Muscle of leg (tissue), 11 donors: ENCODE measurements around the gene ACSL6. TPM values are rescaled to one million over a fixed set of nuclear protein-coding genes. Genes with fewer than 3 reads are reported as not detected.
"Not testable (repeated sequence)": the region's sequence is repeated elsewhere in the genome, so short reads cannot be mapped to it uniquely, and the experiment has no call there.

Source experiments
- DNase-seq: peaks from one replicate; pipeline ENCODE4 v3.0.0; 2013
- H3K27ac ChIP-seq: one replicate; pipeline ENCODE4 v1.5.1; 2013; ENCODE audit warnings: mild to moderate bottlenecking, low read length, control low read depth
- H3K27me3 ChIP-seq: one replicate; pipeline ENCODE4 v1.6.1; 2013; ENCODE audit warnings: low read length; ENCODE audit not compliant: control insufficient read depth, insufficient read depth
- H3K36me3 ChIP-seq: one replicate; pipeline ENCODE4 v1.6.1; 2013; ENCODE audit warnings: low read length; ENCODE audit not compliant: control insufficient read depth, insufficient read depth
- H3K4me1 ChIP-seq: one replicate; pipeline ENCODE4 v1.6.1; 2013; ENCODE audit warnings: low read length; ENCODE audit not compliant: control insufficient read depth, insufficient read depth
- H3K4me3 ChIP-seq: one replicate; pipeline ENCODE4 v1.5.1; 2013; ENCODE audit warnings: low read length, control low read depth
- H3K9me3 ChIP-seq: replicated peaks from 2 replicates; pipeline ENCODE4 v1.6.1; 2013; ENCODE audit warnings: low read depth, low read length; ENCODE audit not compliant: control insufficient read depth
- WGBS: methylation state at CpG from one replicate; pipeline ENCODE4 v1.1.5; 2013; ENCODE audit warnings: missing lambda C conversion rate; ENCODE audit not compliant: insufficient coverage; 5-methylcytosine and 5-hydroxymethylcytosine counted together
- polyA plus RNA-seq, 8 donors: library from polyadenylated mRNA; unstranded; fragments of 120-200 nt; gene quantifications; one replicate each; pipeline versions ENCODE4 v1.2.1 to v1.2.3, GENCODE V29; 2013; ENCODE audit warnings: inconsistent platforms in 1 of 8, low replicate concordance in 1 of 8; ENCODE audit not compliant: insufficient read length in 8 of 8, insufficient read depth in 1 of 8
- total RNA-seq: library from RNA; stranded (reverse); fragments of 120-200 nt; gene quantifications from one replicate; pipeline ENCODE4 v1.2.4, GENCODE V29; 2013

The ACSL6 gene
- total and polyA plus RNA-seq, 9 donors: 0.25 to 1.1 (median 0.62) TPM

DNA sequence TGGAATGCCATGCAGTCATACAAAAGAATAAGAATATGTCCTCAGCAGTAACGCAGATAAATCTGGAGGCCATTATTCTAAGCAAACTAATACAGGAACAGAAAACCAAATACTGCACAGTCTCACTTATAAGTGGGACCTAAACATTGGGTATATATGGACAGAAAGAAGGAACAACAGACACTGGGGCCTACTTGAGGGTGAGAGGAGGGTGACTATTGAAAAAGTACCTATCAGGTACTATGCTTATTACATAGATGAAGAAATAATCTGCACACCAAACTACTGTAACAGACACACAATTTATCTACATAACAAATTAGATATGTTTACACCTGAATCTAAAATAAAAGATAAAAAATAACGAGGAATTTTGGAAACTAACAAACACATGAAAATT, 104.8 kb downstream of the ACSL6 start:
- WGBS: no CpG with 5 or more reads among the region's 2 CpGs
- H3K4me3 ChIP-seq: no peak overlapping the region
- H3K27ac ChIP-seq: no peak overlapping the region
- no peaks in the 10 kb centered on the region for H3K36me3 ChIP-seq
- H3K9me3 ChIP-seq: peaks cover 4% of the 10 kb centered on the region
- no peaks in the 10 kb centered on the region for H3K27me3 ChIP-seq
- no peak for DNase-seq
- H3K4me1 ChIP-seq: no peaks in the 10 kb centered on the region

DNA sequence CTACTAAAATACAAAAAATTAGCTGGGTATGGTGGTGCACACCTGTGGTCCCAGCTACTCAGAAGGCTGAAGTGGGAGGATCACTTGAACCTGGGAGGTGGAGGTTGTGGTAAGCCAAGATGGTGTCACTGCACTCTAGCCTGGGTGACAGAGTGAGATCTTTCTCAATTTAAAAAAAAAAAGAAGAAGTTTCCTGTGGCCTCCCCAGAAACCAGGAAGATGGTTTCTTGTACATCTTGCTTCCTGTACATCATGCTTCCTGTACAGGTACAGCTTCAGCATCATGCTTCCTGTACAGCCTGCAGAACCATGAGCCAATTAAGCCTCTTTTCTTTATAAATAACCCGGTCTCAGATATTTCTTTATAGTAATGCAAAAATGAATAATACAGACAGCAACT, 109.2 kb downstream of the ACSL6 start:
- H3K27me3 ChIP-seq, DNase-seq, H3K4me3 ChIP-seq, H3K36me3 ChIP-seq, H3K4me1 ChIP-seq, H3K27ac ChIP-seq: not testable (repeated sequence)
- no CpG with 5 or more reads among the region's 1 CpG for WGBS
- peaks cover 19% of the 10 kb centered on the region for H3K9me3 ChIP-seq

Other genes starting within 250 kb of the ACSL6 start
- gene FNIP1, start 214.6 kb downstream of the ACSL6 start, total RNA-seq: 26.5 TPM
- gene FNIP1, start 214.6 kb downstream of the ACSL6 start, polyA plus RNA-seq: 10 to 100 TPM; 10.4 to 13.8 (median 11.8) TPM
- not detected for gene MEIKIN, start 66.0 kb downstream of the ACSL6 start, total RNA-seq
- gene MEIKIN, start 66.0 kb downstream of the ACSL6 start, polyA plus RNA-seq: not detected
- not detected for gene IL3, start 49.0 kb upstream of the ACSL6 start, total RNA-seq
- not detected for gene IL3, start 49.0 kb upstream of the ACSL6 start, polyA plus RNA-seq
- gene CSF2, start 62.1 kb upstream of the ACSL6 start, total RNA-seq: not detected
- gene CSF2, start 62.1 kb upstream of the ACSL6 start, polyA plus RNA-seq: not detected
- gene P4HA2, start 216.2 kb upstream of the ACSL6 start, total RNA-seq: 56.1 TPM
- gene P4HA2, start 216.2 kb upstream of the ACSL6 start, polyA plus RNA-seq: 10 to 100 TPM; 40.7 to 71.3 (median 50.3) TPM
- 29.7 TPM for gene PDLIM4, start 246.0 kb upstream of the ACSL6 start, total RNA-seq
- gene PDLIM4, start 246.0 kb upstream of the ACSL6 start, polyA plus RNA-seq: 10 to 100 TPM; 39.7 to 84.3 (median 61.0) TPM